Liver (tissue), 9 donors: ENCODE results near the gene CPNE8. TPM values are rescaled to one million over a fixed set of nuclear protein-coding genes. Genes with fewer than 3 reads are reported as not detected.

ENCODE experiments used
- DNase-seq: peaks from one replicate; pipeline ENCODE4 v3.0.0-alpha.2; 2017; ENCODE audit warnings: low spot score
- H3K27ac ChIP-seq, 2 donors: one replicate each; pipeline ENCODE4 v1.7.0; 2013; ENCODE audit warnings: inconsistent platforms in 2 of 2, low read length in 2 of 2, control low read depth in 1 of 2, low read depth in 1 of 2, mild to moderate bottlenecking in 1 of 2
- H3K27me3 ChIP-seq, 4 donors: one replicate each; pipeline versions ENCODE4 v1.6.1 to v1.7.0; 2013; ENCODE audit warnings: low read length in 3 of 4, inconsistent platforms in 1 of 4, mild to moderate bottlenecking in 1 of 4, moderate library complexity in 1 of 4; ENCODE audit not compliant: control insufficient read depth in 4 of 4, insufficient read depth in 4 of 4
- H3K36me3 ChIP-seq, 4 donors: one replicate each; pipeline versions ENCODE4 v1.6.1 to v1.7.0; 2013; ENCODE audit warnings: low read length in 3 of 4, mild to moderate bottlenecking in 3 of 4, low read depth in 1 of 4, moderate library complexity in 1 of 4; ENCODE audit not compliant: control insufficient read depth in 4 of 4, insufficient read depth in 3 of 4
- H3K4me1 ChIP-seq, 4 donors: one replicate each; pipeline versions ENCODE4 v1.6.1 to v1.7.0; 2013; ENCODE audit warnings: low read length in 3 of 4, mild to moderate bottlenecking in 3 of 4, moderate library complexity in 1 of 4; ENCODE audit not compliant: control insufficient read depth in 4 of 4, insufficient read depth in 4 of 4
- H3K4me3 ChIP-seq, 3 donors: one replicate each; pipeline versions ENCODE4 v1.6.1 to v1.7.0; 2013; ENCODE audit warnings: low read length in 3 of 3, control low read depth in 1 of 3, low read depth in 1 of 3, mild to moderate bottlenecking in 1 of 3
- H3K9ac ChIP-seq, 2 donors: one replicate each; pipeline ENCODE4 v1.7.0; 2013; ENCODE audit warnings: low read length in 2 of 2, mild to moderate bottlenecking in 2 of 2, moderate library complexity in 2 of 2, control low read depth in 1 of 2, low read depth in 1 of 2
- H3K9me3 ChIP-seq, 4 donors: one replicate each; pipeline versions ENCODE4 v1.6.1 to v1.7.0; 2013; ENCODE audit warnings: low read length in 3 of 4; ENCODE audit not compliant: control insufficient read depth in 4 of 4
- CTCF ChIP-seq: fragments of 150-350 bp; IDR thresholded peaks from 2 replicates; pipeline ENCODE4 v1.5.1; 2017; ENCODE audit warnings: improper control_type of control experiment, low read depth, low read length; ENCODE audit not compliant: missing input control
- FOXA1 ChIP-seq: IDR thresholded peaks from 2 replicates; pipeline ENCODE4 v1.6.1; 2016; ENCODE audit warnings: antibody characterized with exemption
- FOXA2 ChIP-seq: IDR thresholded peaks from 2 replicates; pipeline ENCODE4 v1.6.1; 2016; ENCODE audit warnings: antibody characterized with exemption
- GABPA ChIP-seq, 2 donors: IDR thresholded peaks in 1 of 2; conservative IDR thresholded peaks in 1 of 2; 2 replicates each; pipeline ENCODE4 v1.6.1; 2016; ENCODE audit warnings: antibody characterized with exemption in 2 of 2, mild to moderate bottlenecking in 1 of 2, moderate library complexity in 1 of 2
- HNF4G ChIP-seq: IDR thresholded peaks from 2 replicates; pipeline ENCODE4 v1.6.1; 2016; ENCODE audit warnings: antibody characterized with exemption
- JUND ChIP-seq, 2 donors: IDR thresholded peaks; 2 replicates each; pipeline ENCODE4 v1.6.1; 2016; ENCODE audit warnings: antibody characterized with exemption in 2 of 2
- NR2F2 ChIP-seq: IDR thresholded peaks from 2 replicates; pipeline ENCODE4 v1.6.1; 2016; ENCODE audit warnings: antibody characterized with exemption
- RAD21 ChIP-seq, 2 donors: IDR thresholded peaks; 2 replicates each; pipeline ENCODE4 v1.6.1; 2016; ENCODE audit warnings: antibody characterized with exemption in 2 of 2, mild to moderate bottlenecking in 2 of 2
- RXRA ChIP-seq, 2 donors: IDR thresholded peaks; 2 replicates each; pipeline ENCODE4 v1.6.1; 2017 to 2018; ENCODE audit warnings: antibody characterized with exemption in 2 of 2, mild to moderate bottlenecking in 1 of 2
- SP1 ChIP-seq: IDR thresholded peaks from 2 replicates; pipeline ENCODE4 v1.6.1; 2018; ENCODE audit warnings: antibody characterized with exemption, mild to moderate bottlenecking
- TAF1 ChIP-seq: conservative IDR thresholded peaks from 2 replicates; pipeline ENCODE4 v1.6.1; 2016; ENCODE audit warnings: antibody characterized with exemption, mild to moderate bottlenecking
- YY1 ChIP-seq: IDR thresholded peaks from 2 replicates; pipeline ENCODE4 v1.6.1; 2016; ENCODE audit warnings: antibody characterized with exemption, mild to moderate bottlenecking
- WGBS: extraction: QIAGEN DNeasy Blood & Tissue Kit; methylation state at CpG from one replicate; pipeline ENCODE4 v1.1.7; 2013; 5-methylcytosine and 5-hydroxymethylcytosine counted together
- polyA plus RNA-seq, 2 donors: library from polyadenylated mRNA; stranded (reverse) in 1 of 2; unstranded in 1 of 2; fragments of 200-250 nt in 1 of 2; fragments of >200 nt in 1 of 2; fragmentation: Nextera tagmentation in 1 of 2; extraction: Ambion mirVana in 1 of 2; gene quantifications; one replicate each; pipeline versions ENCODE4 v1.2.1 to v1.2.3, GENCODE V29; 2013 to 2015
- total RNA-seq, 2 donors: library from RNA; depleted of rRNA; stranded (reverse); fragments of >200 nt; gene quantifications; one replicate each; pipeline ENCODE4 v1.2.3, GENCODE V29; 2014
- TF ChIP-seq, protein P1 (sequence below): IDR thresholded peaks from 2 replicates; pipeline ENCODE4 v1.6.1; 2016; ENCODE audit warnings: antibody characterized with exemption
- TF ChIP-seq, protein P2 (sequence below): IDR thresholded peaks from 2 replicates; pipeline ENCODE4 v1.6.1; 2016; ENCODE audit warnings: antibody characterized with exemption
- TF ChIP-seq, protein P3 (sequence below): IDR thresholded peaks from 2 replicates; pipeline ENCODE4 v1.6.1; 2016; ENCODE audit warnings: antibody characterized with exemption, mild to moderate bottlenecking
- donor health status: healthy.
- donor health status: healthy.
- donor health status: healthy.
- donor health status: healthy.
- donor health status: healthy.

Gene CPNE8
- total and polyA plus RNA-seq, 4 donors, result 4.2 to 27.4 (median 10.9) TPM

DNA sequence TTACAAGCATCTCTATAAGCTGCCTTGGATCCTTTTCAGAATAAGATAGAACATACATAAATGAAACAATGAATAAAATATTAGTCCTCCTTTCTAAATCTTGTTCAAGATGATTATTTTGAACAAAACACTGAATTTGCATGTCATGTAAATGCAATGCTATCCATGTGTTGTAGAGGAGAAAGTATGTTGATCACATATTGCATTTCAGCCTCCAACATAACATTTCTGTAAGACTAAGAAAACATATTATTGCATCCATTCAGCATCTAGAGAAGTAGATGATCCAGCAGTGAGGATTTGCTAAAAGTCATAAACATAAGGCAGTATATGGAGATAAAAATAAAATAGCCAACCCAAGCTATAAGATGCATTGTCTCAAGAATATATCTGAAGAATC lies 172.6 kb downstream of the CPNE8 start (continued):
- TF ChIP-seq, protein P1, sequence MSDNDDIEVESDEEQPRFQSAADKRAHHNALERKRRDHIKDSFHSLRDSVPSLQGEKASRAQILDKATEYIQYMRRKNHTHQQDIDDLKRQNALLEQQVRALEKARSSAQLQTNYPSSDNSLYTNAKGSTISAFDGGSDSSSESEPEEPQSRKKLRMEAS, result no peak
- TF ChIP-seq FOXA1 (no peak), SP1 (no peak), RXRA (IDR thresholded peaks at IDR 0.05) (no peak), CTCF (no peak)

DNA sequence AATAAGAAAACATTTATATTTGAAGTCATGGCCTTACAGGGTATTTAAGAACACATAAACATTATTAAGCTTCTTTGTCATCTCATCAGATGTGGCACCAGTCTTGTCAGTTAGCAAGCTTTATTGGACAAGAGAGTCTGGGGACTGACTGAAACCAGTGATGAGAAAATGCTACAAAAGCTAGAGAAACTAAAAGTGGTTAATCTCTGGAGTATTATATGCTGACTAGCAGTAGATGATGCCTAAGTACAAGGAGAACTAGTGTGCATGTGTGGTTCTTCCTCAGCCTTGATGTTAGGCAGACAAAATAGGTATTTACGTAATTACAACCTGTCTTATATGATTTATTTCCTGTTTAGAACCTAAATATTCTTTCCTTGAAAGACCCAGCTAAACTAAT lies 176.5 kb downstream of the CPNE8 start:
- H3K4me3 ChIP-seq, result no peak overlapping the region
- TF ChIP-seq, protein P2, sequence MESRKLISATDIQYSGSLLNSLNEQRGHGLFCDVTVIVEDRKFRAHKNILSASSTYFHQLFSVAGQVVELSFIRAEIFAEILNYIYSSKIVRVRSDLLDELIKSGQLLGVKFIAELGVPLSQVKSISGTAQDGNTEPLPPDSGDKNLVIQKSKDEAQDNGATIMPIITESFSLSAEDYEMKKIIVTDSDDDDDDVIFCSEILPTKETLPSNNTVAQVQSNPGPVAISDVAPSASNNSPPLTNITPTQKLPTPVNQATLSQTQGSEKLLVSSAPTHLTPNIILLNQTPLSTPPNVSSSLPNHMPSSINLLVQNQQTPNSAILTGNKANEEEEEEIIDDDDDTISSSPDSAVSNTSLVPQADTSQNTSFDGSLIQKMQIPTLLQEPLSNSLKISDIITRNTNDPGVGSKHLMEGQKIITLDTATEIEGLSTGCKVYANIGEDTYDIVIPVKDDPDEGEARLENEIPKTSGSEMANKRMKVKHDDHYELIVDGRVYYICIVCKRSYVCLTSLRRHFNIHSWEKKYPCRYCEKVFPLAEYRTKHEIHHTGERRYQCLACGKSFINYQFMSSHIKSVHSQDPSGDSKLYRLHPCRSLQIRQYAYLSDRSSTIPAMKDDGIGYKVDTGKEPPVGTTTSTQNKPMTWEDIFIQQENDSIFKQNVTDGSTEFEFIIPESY, result no peak
- TF ChIP-seq RXRA (IDR thresholded peaks at IDR 0.05), result no peak
- TF ChIP-seq CTCF, result no peak
- TF ChIP-seq TAF1, result no peak
- TF ChIP-seq NR2F2, result no peak
- no peak for TF ChIP-seq FOXA1
- TF ChIP-seq HNF4G, result no peak
- no peak for TF ChIP-seq YY1
- TF ChIP-seq JUND (IDR thresholded peaks at IDR 0.05), result no peak
- no peak for TF ChIP-seq FOXA2
- TF ChIP-seq RAD21 (IDR thresholded peaks at IDR 0.05), result no peak
- TF ChIP-seq GABPA (IDR thresholded peaks at IDR 0.05 in 1 of 2, conservative IDR thresholded peaks at IDR 0.05 in 1 of 2), result no peak
- H3K27ac ChIP-seq, result no peak overlapping the region
- H3K9me3 ChIP-seq, result no peaks in the 10 kb centered on the region
- no peaks in the 10 kb centered on the region for H3K4me1 ChIP-seq
- peaks cover 0 to 2% (median 0%) of the 10 kb centered on the region in 4 donors for H3K36me3 ChIP-seq
- H3K27me3 ChIP-seq, result no peaks in the 10 kb centered on the region
- DNase-seq, result no peak
- WGBS, result 98% methylated on average over 1 of the region's 1 CpG
- no peak overlapping the region for H3K9ac ChIP-seq

DNA sequence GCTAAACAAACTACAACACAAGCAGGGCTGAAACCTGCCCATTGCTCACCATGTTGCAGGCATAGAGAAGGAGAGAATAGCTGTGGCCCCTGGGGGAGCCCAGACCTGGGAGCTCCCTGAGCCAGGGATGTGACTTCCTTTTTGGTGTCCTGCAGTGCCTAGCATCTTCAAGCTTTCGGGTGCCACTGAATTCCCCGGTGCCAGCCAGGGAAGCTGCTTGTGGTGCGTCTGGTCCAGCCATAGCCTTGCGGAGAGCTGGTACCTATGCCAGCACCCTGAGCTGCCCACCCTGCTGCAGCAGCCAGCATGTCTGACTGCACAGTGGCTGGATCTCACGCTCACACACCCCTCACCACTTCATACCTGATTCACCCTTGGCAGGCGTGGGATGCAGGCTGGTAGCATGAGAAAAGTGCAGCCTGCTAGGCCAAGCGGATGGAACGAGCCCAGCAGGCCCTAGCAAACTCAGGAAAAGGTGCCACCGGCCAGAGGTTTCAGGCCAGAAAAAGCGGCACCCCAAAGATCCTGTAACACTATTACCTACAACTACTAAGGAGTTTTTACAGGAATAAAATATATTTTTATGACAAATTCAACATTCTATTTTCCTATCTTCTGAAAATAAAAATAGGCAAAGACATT lies 183.7 kb downstream of the CPNE8 start:
- no peak for DNase-seq
- Histone ChIP-seq H3K27me3 (no peaks in the 10 kb centered on the region), H3K9me3 (no peaks in the 10 kb centered on the region), H3K27ac (no peak overlapping the region), H3K4me3 (no peak overlapping the region), H3K9ac (no peak overlapping the region), H3K36me3 (peaks cover 0 to 23% (median 13%) of the 10 kb centered on the region in 4 donors), H3K4me1 (no peaks in the 10 kb centered on the region)
- 97% methylated on average over 10 of the region's 10 CpGs for WGBS
- TF ChIP-seq GABPA (IDR thresholded peaks at IDR 0.05 in 1 of 2, conservative IDR thresholded peaks at IDR 0.05 in 1 of 2), result no peak
- TF ChIP-seq NR2F2, result no peak
- TF ChIP-seq, protein P3, sequence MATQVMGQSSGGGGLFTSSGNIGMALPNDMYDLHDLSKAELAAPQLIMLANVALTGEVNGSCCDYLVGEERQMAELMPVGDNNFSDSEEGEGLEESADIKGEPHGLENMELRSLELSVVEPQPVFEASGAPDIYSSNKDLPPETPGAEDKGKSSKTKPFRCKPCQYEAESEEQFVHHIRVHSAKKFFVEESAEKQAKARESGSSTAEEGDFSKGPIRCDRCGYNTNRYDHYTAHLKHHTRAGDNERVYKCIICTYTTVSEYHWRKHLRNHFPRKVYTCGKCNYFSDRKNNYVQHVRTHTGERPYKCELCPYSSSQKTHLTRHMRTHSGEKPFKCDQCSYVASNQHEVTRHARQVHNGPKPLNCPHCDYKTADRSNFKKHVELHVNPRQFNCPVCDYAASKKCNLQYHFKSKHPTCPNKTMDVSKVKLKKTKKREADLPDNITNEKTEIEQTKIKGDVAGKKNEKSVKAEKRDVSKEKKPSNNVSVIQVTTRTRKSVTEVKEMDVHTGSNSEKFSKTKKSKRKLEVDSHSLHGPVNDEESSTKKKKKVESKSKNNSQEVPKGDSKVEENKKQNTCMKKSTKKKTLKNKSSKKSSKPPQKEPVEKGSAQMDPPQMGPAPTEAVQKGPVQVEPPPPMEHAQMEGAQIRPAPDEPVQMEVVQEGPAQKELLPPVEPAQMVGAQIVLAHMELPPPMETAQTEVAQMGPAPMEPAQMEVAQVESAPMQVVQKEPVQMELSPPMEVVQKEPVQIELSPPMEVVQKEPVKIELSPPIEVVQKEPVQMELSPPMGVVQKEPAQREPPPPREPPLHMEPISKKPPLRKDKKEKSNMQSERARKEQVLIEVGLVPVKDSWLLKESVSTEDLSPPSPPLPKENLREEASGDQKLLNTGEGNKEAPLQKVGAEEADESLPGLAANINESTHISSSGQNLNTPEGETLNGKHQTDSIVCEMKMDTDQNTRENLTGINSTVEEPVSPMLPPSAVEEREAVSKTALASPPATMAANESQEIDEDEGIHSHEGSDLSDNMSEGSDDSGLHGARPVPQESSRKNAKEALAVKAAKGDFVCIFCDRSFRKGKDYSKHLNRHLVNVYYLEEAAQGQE, result no peak
- no peak for TF ChIP-seq YY1
- TF ChIP-seq SP1, result no peak
- no peak for TF ChIP-seq JUND (IDR thresholded peaks at IDR 0.05)
- TF ChIP-seq, protein P1, result no peak
- no peak for TF ChIP-seq FOXA1
- TF ChIP-seq HNF4G, result no peak
- no peak for TF ChIP-seq TAF1
- no peak for TF ChIP-seq CTCF
- TF ChIP-seq FOXA2, result no peak
